Esophagus muscularis mucosa (tissue), 4 donors: ENCODE measurements around the gene DISP2. TPM values are rescaled to one million over a fixed set of nuclear protein-coding genes. Genes with fewer than 3 reads are reported as not detected.
A peak's percentile ranks its signal among the peaks of the same experiment; 100 is the strongest.

Experiments used
- DNase-seq: peaks from one replicate; pipeline ENCODE4 v3.0.0-alpha.2; 2017; ENCODE audit errors: extremely low spot score
- H3K27ac ChIP-seq, 4 donors: fragments of 200-600 bp; sonication (generic); replicated peaks in 1 of 4; 1 replicate in 3 of 4; 2 replicates in 1 of 4; pipeline ENCODE4 v1.5.1; 2016 to 2019; ENCODE audit warnings: mild to moderate bottlenecking in 1 of 4
- H3K27me3 ChIP-seq, 4 donors: fragments of 200-600 bp; sonication (generic); one replicate each; pipeline versions ENCODE4 v1.5.1 to v1.6.0; 2016 to 2019
- H3K36me3 ChIP-seq, 4 donors: fragments of 200-600 bp; sonication (generic); one replicate each; pipeline ENCODE4 v1.5.1; 2016 to 2019
- H3K4me1 ChIP-seq, 4 donors: fragments of 200-600 bp; sonication (generic); one replicate each; pipeline ENCODE4 v1.5.1; 2016 to 2019
- H3K4me3 ChIP-seq, 4 donors: fragments of 200-600 bp; sonication (generic); 1 replicate in 2 of 4; 2 replicates in 2 of 4; pipeline ENCODE4 v1.5.1; 2016 to 2019; ENCODE audit warnings: mild to moderate bottlenecking in 4 of 4, moderate library complexity in 1 of 4
- H3K9me3 ChIP-seq, 4 donors: fragments of 200-600 bp; sonication (generic); 1 replicate in 3 of 4; 2 replicates in 1 of 4; pipeline ENCODE4 v1.5.1; 2016 to 2019
- CTCF ChIP-seq, 3 experiments: fragments of 200-600 bp in 2 of 3; fragments of 450-650 bp in 1 of 3; sonication (generic) in 2 of 3; IDR thresholded peaks; one replicate each; pipeline ENCODE4 v1.5.1; 2017 to 2019; ENCODE audit warnings: antibody characterized with exemption in 3 of 3, mild to moderate bottlenecking in 2 of 3, moderate library complexity in 1 of 3
- EP300 ChIP-seq: sonication (generic); formaldehyde crosslinking; IDR thresholded peaks from one replicate; pipeline ENCODE4 v1.6.1; 2017; ENCODE audit warnings: antibody characterized with exemption
- POLR2A ChIP-seq: fragments of 450-650 bp; IDR thresholded peaks from one replicate; pipeline ENCODE4 v1.6.1; 2017; ENCODE audit warnings: antibody characterized with exemption, moderate library complexity, mild to moderate bottlenecking, low read depth
- POLR2AphosphoS5 ChIP-seq, 2 donors: sonication (generic); formaldehyde crosslinking; IDR thresholded peaks; one replicate each; pipeline ENCODE4 v1.6.1; 2017; ENCODE audit warnings: antibody characterized with exemption in 2 of 2
- WGBS: methylation state at CpG from one replicate; pipeline ENCODE4 v1.1.5; 2018; 5-methylcytosine and 5-hydroxymethylcytosine counted together
- intact Hi-C: fragments of 100-400 bp; cut with DNase I; formaldehyde crosslinking; loops from one replicate; pipeline ENCODE4 v1.15.1; 2023
- total RNA-seq, 4 donors: library from RNA; depleted of rRNA; stranded (reverse); fragments of >200 nt; gene quantifications; one replicate each; pipeline versions ENCODE4 v1.1.0 to v1.2.1, GENCODE V29; 2016

Gene DISP2
- total RNA-seq, 4 donors from 2014 or later = 0.13 to 0.42 (median 0.26) TPM

- intact Hi-C loops = loop anchor here (5.0 kb wide), 1 partner anchor 45 kb away; the partner anchor contains the start of gene INAFM2
- no peaks in the 10 kb centered on the region for H3K36me3 ChIP-seq
- no peaks in the 10 kb centered on the region for H3K27me3 ChIP-seq
- peaks cover 19 to 25% (median 21%) of the 10 kb centered on the region in 4 donors for H3K4me1 ChIP-seq
- 85% methylated on average over 3 of the region's 5 CpGs for WGBS
- no peaks in the 10 kb centered on the region for H3K9me3 ChIP-seq
- no peak for DNase-seq
- H3K27ac ChIP-seq = peak overlapping the region in 2 of 4 donors; percentile 28 to 48
- peak overlapping the region; percentile 44 to 54 (median 50) for H3K4me3 ChIP-seq
- TF ChIP-seq POLR2AphosphoS5 (IDR thresholded peaks at IDR 0.05) = no peak
- TF ChIP-seq CTCF (IDR thresholded peaks at IDR 0.05) = no peak
- TF ChIP-seq EP300 = no peak
- no peak for TF ChIP-seq POLR2A
Observed at GRCh38 chr15:40367371-40367685, 9.3 kb downstream of the DISP2 start.

GRCh38 chr15:40367686-40368611, 9.9 kb downstream of the DISP2 start:
- WGBS = 31% methylated on average over 24 of the region's 91 CpGs
- DNase-seq = no peak
- Histone ChIP-seq H3K4me1 (peaks cover 19 to 25% (median 21%) of the 10 kb centered on the region in 4 donors), H3K27ac (peak overlapping the region in 2 of 4 donors; percentile 28 to 48), H3K36me3 (no peaks in the 10 kb centered on the region), H3K9me3 (no peaks in the 10 kb centered on the region), H3K4me3 (peak overlapping the region; percentile 44 to 54 (median 50)), H3K27me3 (no peaks in the 10 kb centered on the region)
- no peak for TF ChIP-seq EP300
- peak in 1 of 2 donors; percentile 72 for TF ChIP-seq POLR2AphosphoS5 (IDR thresholded peaks at IDR 0.05)
- TF ChIP-seq POLR2A = no peak
- TF ChIP-seq CTCF (IDR thresholded peaks at IDR 0.05) = peak; percentile 88 to 94 (median 94)
- intact Hi-C loops = loop anchor here (1.0 to 5.0 kb wide), 2 partner anchors 46 to 54 kb away; partner anchors contain the start of gene INAFM2

GRCh38 chr15:40368719-40369473, 10.9 kb downstream of the DISP2 start:
- DNase-seq = no peak
- no peak for TF ChIP-seq EP300
- intact Hi-C loops = loop anchor here (1.0 to 5.0 kb wide), 2 partner anchors 47 to 53 kb away; partner anchors contain the start of gene INAFM2
- peaks cover 19 to 25% (median 21%) of the 10 kb centered on the region in 4 donors for H3K4me1 ChIP-seq
- no peak overlapping the region for H3K4me3 ChIP-seq
- no peaks in the 10 kb centered on the region for H3K27me3 ChIP-seq
- no peaks in the 10 kb centered on the region for H3K36me3 ChIP-seq
- no peaks in the 10 kb centered on the region for H3K9me3 ChIP-seq
- H3K27ac ChIP-seq = no peak overlapping the region
- WGBS = 92% methylated on average over 21 of the region's 24 CpGs

GRCh38 chr15:40369474-40369869, 11.5 kb downstream of the DISP2 start:
- Histone ChIP-seq H3K4me3 (no peak overlapping the region), H3K9me3 (no peaks in the 10 kb centered on the region), H3K36me3 (no peaks in the 10 kb centered on the region), H3K27me3 (no peaks in the 10 kb centered on the region), H3K27ac (no peak overlapping the region), H3K4me1 (peaks cover 19 to 25% (median 21%) of the 10 kb centered on the region in 4 donors)
- 93% methylated on average over 8 of the region's 10 CpGs for WGBS
- TF ChIP-seq CTCF (IDR thresholded peaks at IDR 0.05) (no peak), POLR2A (no peak), EP300 (no peak), POLR2AphosphoS5 (IDR thresholded peaks at IDR 0.05) (no peak)
- DNase-seq = no peak
- intact Hi-C loops = loop anchor here (5.0 kb wide), 1 partner anchor 47 kb away; the partner anchor contains the start of gene INAFM2

GRCh38 chr15:40369971-40370370, 12.0 kb downstream of the DISP2 start:
- DNase-seq = no peak
- peaks cover 19 to 25% (median 21%) of the 10 kb centered on the region in 4 donors for H3K4me1 ChIP-seq
- TF ChIP-seq CTCF (IDR thresholded peaks at IDR 0.05) (no peak), POLR2A (no peak)
- no peaks in the 10 kb centered on the region for H3K27me3 ChIP-seq
- intact Hi-C loops = loop anchor here (5.0 kb wide), 1 partner anchor 48 kb away; the partner anchor contains the start of gene INAFM2
- H3K4me3 ChIP-seq = no peak overlapping the region
- H3K9me3 ChIP-seq = no peaks in the 10 kb centered on the region
- no CpG with 5 or more reads among the region's 13 CpGs for WGBS
- H3K36me3 ChIP-seq = no peaks in the 10 kb centered on the region
- H3K27ac ChIP-seq = no peak overlapping the region
